GM21576 (cell line): ENCODE data around the gene CNPY1.

Experiments
- ATAC-seq: cut with Tn5 transposase; IDR thresholded peaks from one replicate; pipeline ENCODE4 v1.9.1; 2021; ENCODE audit warnings: mild to moderate bottlenecking, moderate library complexity; ENCODE audit not compliant: unreplicated experiment

Gene CNPY1

GRCh38 chr7:155469311-155470185, 76.8 kb downstream of the CNPY1 start:
- ATAC-seq: no peak

GRCh38 chr7:155468785-155469148, 77.6 kb downstream of the CNPY1 start:
- no peak for ATAC-seq

- no peak for ATAC-seq
Observed at GRCh38 chr7:155467846-155468784, 78.2 kb downstream of the CNPY1 start.

- peak; percentile 58 for ATAC-seq
Observed at GRCh38 chr7:155466814-155467733, 79.3 kb downstream of the CNPY1 start.

GRCh38 chr7:155466142-155466813, 80.1 kb downstream of the CNPY1 start:
- ATAC-seq: no peak

GRCh38 chr7:155465761-155466141, 80.6 kb downstream of the CNPY1 start:
- ATAC-seq: no peak

GRCh38 chr7:155464948-155465739, 81.2 kb downstream of the CNPY1 start:
- ATAC-seq: no peak

- no peak for ATAC-seq
Observed at GRCh38 chr7:155464183-155464582, 82.2 kb downstream of the CNPY1 start.

GRCh38 chr7:155463114-155463811, 83.1 kb downstream of the CNPY1 start:
- no peak for ATAC-seq

GRCh38 chr7:155462163-155462735, 84.1 kb downstream of the CNPY1 start:
- ATAC-seq: no peak

- ATAC-seq: no peak
Observed at GRCh38 chr7:155461631-155462030, 84.7 kb downstream of the CNPY1 start.

GRCh38 chr7:155460926-155461613, 85.3 kb downstream of the CNPY1 start:
- ATAC-seq: no peak

- ATAC-seq: no peak
Observed at GRCh38 chr7:155459700-155460461, 86.5 kb downstream of the CNPY1 start.

GRCh38 chr7:155458878-155459699, 87.3 kb downstream of the CNPY1 start:
- no peak for ATAC-seq

- no peak for ATAC-seq
Observed at GRCh38 chr7:155458111-155458877, 88.1 kb downstream of the CNPY1 start, which contains the start of gene EN2. TSS of gene EN2 (plus strand) at chr7:155458129. CDS start at chr7:155458378, 249 bp downstream.
